GM12891 (cell line): ENCODE results near the gene MELK.

Source experiments
- POLR2A ChIP-seq: IDR thresholded peaks from 2 replicates; pipeline ENCODE4 v1.6.1; 2011; ENCODE audit warnings: low read depth, low read length, control low read depth
- POLR2AphosphoS5 ChIP-seq: IDR thresholded peaks from 2 replicates; pipeline ENCODE4 v1.6.1; 2011; ENCODE audit warnings: low read depth, low read length, control low read depth
- POU2F2 ChIP-seq: IDR thresholded peaks from 2 replicates; pipeline ENCODE4 v1.6.1; 2011; ENCODE audit warnings: low read depth, mild to moderate bottlenecking, control low read depth, low read length, moderate library complexity
- TAF1 ChIP-seq: IDR thresholded peaks from 2 replicates; pipeline ENCODE4 v1.6.1; 2011; ENCODE audit warnings: low read depth, low read length, control low read depth

- TF ChIP-seq POLR2A = no peak
- TF ChIP-seq POLR2AphosphoS5 = no peak
- TF ChIP-seq TAF1 = no peak
- TF ChIP-seq POU2F2 = no peak
These were observed 42.5 kb upstream of the MELK start for GRCh38 chr9:36530224-36530623.
